HepG2 (cell line): ENCODE measurements around the gene TIGAR. TPM values are rescaled to one million over a fixed set of nuclear protein-coding genes. Genes with fewer than 3 reads are reported as not detected.

ENCODE experiments used
- ATAC-seq: fragments of 200-7000 bp; cut with Tn5 transposase; 3 replicates; pipeline ENCODE4 v1.9.1; 2020; ENCODE audit warnings: mild to moderate bottlenecking, moderate library complexity
- BruUV-seq: library from RNA; stranded (reverse); fragments of 400-500 nt; replicated peaks from 2 replicates; lab custom pipeline; 2021; lab: Mats Ljungman, UMichigan
- CTCF ChIA-PET: fragments of 300-600 bp; formaldehyde crosslinking; extraction: SDS; loops from one replicate; lab custom pipeline; 2021; ENCODE audit warnings: low total read pairs, inconsistent platforms, low intra/inter-chr PET ratio; lab: Yijun Ruan, JAX
- POLR2A ChIA-PET: fragments of 350-600 bp; sonication (Branson Sonifier 250); formaldehyde crosslinking; loops from one replicate; lab custom pipeline; 2020; ENCODE audit warnings: antibody characterized with exemption, inconsistent platforms; lab: Yijun Ruan, JAX
- DNase-seq: peaks from one replicate; pipeline ENCODE4 v3.0.0-alpha.2; 2015; ENCODE audit warnings: low spot score
- FAIRE-seq: peaks from 3 replicates; lab custom pipeline; 2011; peaks lifted over from hg19 to GRCh38; lab: Jason Lieb, UNC
- H2AFZ ChIP-seq: one replicate; pipeline ENCODE4 v1.6.1; 2011; ENCODE audit warnings: low read length, inconsistent platforms
- H3K27ac ChIP-seq: fragments of 300-600 bp; 3 replicates; pipeline ENCODE4 v1.8.0; 2011; ENCODE audit warnings: mixed run types, mild to moderate bottlenecking, mixed read lengths, low read length, inconsistent platforms; ENCODE audit not compliant: insufficient read depth; ENCODE audit errors: extremely low read length
- H3K27me3 ChIP-seq, 2 experiments: fragments of 200-600 bp in 1 of 2; 2 replicates in 1 of 2; 3 replicates in 1 of 2; pipeline versions ENCODE4 v1.6.0 to v1.8.0; 2011; ENCODE audit warnings: low read length in 2 of 2, mild to moderate bottlenecking in 2 of 2, moderate library complexity in 2 of 2, inconsistent platforms in 1 of 2; ENCODE audit not compliant: insufficient read depth in 2 of 2, control insufficient read depth in 1 of 2
- H3K36me3 ChIP-seq, 2 experiments: fragments of 200-600 bp in 1 of 2; replicated peaks in 1 of 2; 2 replicates in 1 of 2; 3 replicates in 1 of 2; pipeline versions ENCODE4 v1.5.1 to v1.8.0; 2011; ENCODE audit warnings: low read length in 2 of 2, inconsistent platforms in 1 of 2; ENCODE audit not compliant: insufficient read depth in 2 of 2, control insufficient read depth in 1 of 2
- H3K4me1 ChIP-seq: 2 replicates; pipeline ENCODE4 v1.5.1; 2012; ENCODE audit warnings: low read length, inconsistent platforms; ENCODE audit not compliant: insufficient read depth
- H3K4me2 ChIP-seq: 2 replicates; pipeline ENCODE4 v1.6.0; 2011; ENCODE audit warnings: low read depth, low read length, inconsistent platforms
- H3K4me3 ChIP-seq, 3 experiments: fragments of 200-600 bp in 1 of 3; sonication (generic), shearing (Covaris generic) in 1 of 3; replicated peaks in 1 of 3; 2 replicates each; pipeline ENCODE4 v1.5.1; 2011 to 2016; ENCODE audit warnings: low read length in 3 of 3, inconsistent platforms in 2 of 3, low read depth in 2 of 3, mild to moderate bottlenecking in 2 of 3, control low read depth in 1 of 3, mixed read lengths in 1 of 3; ENCODE audit not compliant: insufficient read depth in 1 of 3
- H3K79me2 ChIP-seq: one replicate; pipeline ENCODE4 v1.6.1; 2011; ENCODE audit warnings: low read length, inconsistent platforms; ENCODE audit not compliant: insufficient read depth
- H3K9ac ChIP-seq: 2 replicates; pipeline ENCODE4 v1.6.0; 2011; ENCODE audit warnings: mild to moderate bottlenecking, low read depth, low read length, inconsistent platforms; ENCODE audit not compliant: insufficient read depth
- H3K9me3 ChIP-seq: 2 replicates; pipeline ENCODE4 v1.5.1; 2012; ENCODE audit warnings: mild to moderate bottlenecking, low read length
- H4K20me1 ChIP-seq: 2 replicates; pipeline ENCODE4 v1.6.0; 2011; ENCODE audit warnings: inconsistent platforms, mild to moderate bottlenecking, low read length, moderate library complexity; ENCODE audit not compliant: insufficient read depth
- EZH2 ChIP-seq: conservative IDR thresholded peaks from 2 replicates; pipeline ENCODE4 v1.6.1; 2012; ENCODE audit warnings: mild to moderate bottlenecking, low read depth, low read length, moderate library complexity
- HDAC6 ChIP-seq: fragments of 200-600 bp; sonication (generic); IDR thresholded peaks from 2 replicates; pipeline ENCODE4 v1.7.0; 2017; ENCODE audit warnings: mild to moderate bottlenecking, antibody characterized with exemption, low read length, low read depth
- HNRNPK ChIP-seq: fragments of 200-400 bp; formaldehyde crosslinking; IDR thresholded peaks from 2 replicates; pipeline ENCODE4 v1.6.1; 2018; ENCODE audit warnings: low read length, low read depth, moderate library complexity, mild to moderate bottlenecking; ENCODE audit not compliant: poor library complexity, severe bottlenecking
- JUNB ChIP-seq: sonication (generic); formaldehyde crosslinking; IDR thresholded peaks from 2 replicates; pipeline ENCODE4 v1.8.0; 2022; ENCODE audit warnings: missing genetic modification reagents, mild to moderate bottlenecking, borderline replicate concordance
- SAP130 ChIP-seq: IDR thresholded peaks from 2 replicates; pipeline ENCODE4 v1.6.1; 2016; ENCODE audit warnings: low read depth
- ZNF180 ChIP-seq: sonication (generic); formaldehyde crosslinking; IDR thresholded peaks from 2 replicates; pipeline ENCODE4 v1.4.0; 2020; ENCODE audit warnings: low read depth, missing genetic modification reagents, borderline replicate concordance
- ZNF790 ChIP-seq: sonication (generic); formaldehyde crosslinking; IDR thresholded peaks from 2 replicates; pipeline ENCODE4 v1.8.0; 2022; ENCODE audit warnings: missing genetic modification reagents, mild to moderate bottlenecking, borderline replicate concordance
- WGBS: methylation state at CpG from one replicate; pipeline ENCODE4 v1.1.6; 2017; ENCODE audit warnings: low lambda C conversion rate; 5-methylcytosine and 5-hydroxymethylcytosine counted together
- in situ Hi-C: cut with HindIII; loops from 2 replicates; pipeline ENCODE4 v1.10.0; 2017; ENCODE audit warnings: low pct_unique_long_range_greater_than_20kb; ENCODE audit not compliant: extremely low pct_ligation_motif_present
- intact Hi-C: fragments of 100-400 bp; cut with micrococcal nuclease; formaldehyde crosslinking; loops from one replicate; pipeline ENCODE4 v1.10.0; 2022; ENCODE audit not compliant: unreplicated experiment
- polyA plus RNA-seq, 8 experiments: library from polyadenylated mRNA; depleted of rRNA in 3 of 8; stranded (reverse) in 7 of 8; unstranded in 1 of 8; fragments of >200 nt; fragmentation: Illumina TruSeq in 4 of 8; extraction: Trizol in 4 of 8; gene quantifications; 2 replicates each; pipeline versions ENCODE4 v1.2.1 to v1.2.3, GENCODE V29; 2011 to 2016; ENCODE audit warnings: low read depth in 4 of 8, missing spikeins in 1 of 8, mixed read lengths in 1 of 8; ENCODE audit not compliant: insufficient read depth in 1 of 8
- total RNA-seq, 5 experiments: library from RNA; depleted of rRNA; stranded (reverse); fragments of >200 nt; fragmentation: Illumina TruSeq; extraction: Trizol; gene quantifications; 2 replicates each; pipeline ENCODE4 v1.2.3, GENCODE V29; 2016; ENCODE audit warnings: low read depth in 1 of 5
- TF ChIP-seq, protein P1 (sequence below): sonication (generic); formaldehyde crosslinking; IDR thresholded peaks from 2 replicates; pipeline ENCODE4 v1.5.1; 2020; ENCODE audit warnings: missing genetic modification reagents, mild to moderate bottlenecking, borderline replicate concordance

TIGAR gene
- total and polyA plus RNA-seq, 2 of the 13 experiments (the other 11 are each of a cell fraction or from before 2014, with no cell fraction given) = 2.6 to 21.8 TPM

DNA sequence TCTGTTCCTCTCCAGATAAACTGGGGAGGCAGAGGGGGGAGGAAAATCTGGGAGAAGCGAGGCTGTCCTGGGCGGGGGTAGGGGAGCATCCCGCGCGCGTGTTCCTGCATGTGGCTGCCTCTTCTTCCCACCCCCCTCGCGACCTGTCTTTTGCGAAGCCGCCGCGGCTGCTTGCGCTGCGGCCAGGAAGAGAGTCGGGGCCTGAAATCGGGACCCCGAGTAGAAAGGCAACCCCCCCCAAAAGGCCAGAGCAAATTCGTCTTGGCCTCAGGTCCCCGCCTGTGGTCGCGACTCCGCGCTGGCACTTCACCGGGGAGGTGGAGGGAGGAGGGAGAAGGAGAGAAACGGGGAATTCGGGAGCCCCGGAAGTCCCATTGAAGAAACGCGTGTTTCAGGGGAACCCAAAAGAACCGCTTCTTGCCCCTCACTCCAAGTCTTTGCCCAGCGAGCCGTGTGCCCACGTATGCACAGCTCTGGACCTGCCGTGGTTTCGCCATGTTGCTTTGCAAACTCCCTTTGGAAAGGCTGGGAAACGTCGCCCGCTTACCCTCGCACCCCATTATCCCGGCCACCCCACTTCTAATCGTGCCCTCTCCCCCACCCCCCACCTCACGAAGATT, 46.5 kb upstream of the TIGAR start:
- H4K20me1 ChIP-seq = no peaks in the 10 kb centered on the region; the same call in 1 of the 2 replicates
- no peak for ATAC-seq
- no TSS peak for BruUV-seq
- H3K4me1 ChIP-seq = peaks cover 57% of the 10 kb centered on the region
- DNase-seq = no peak
- no peak for FAIRE-seq
- H3K27me3 ChIP-seq = peaks cover 27 to 69% of the 10 kb centered on the region in 2 experiments
- 36% methylated on average over 38 of the region's 42 CpGs for WGBS
- CTCF ChIA-PET = no interaction called here
- no peaks in the 10 kb centered on the region for H3K9me3 ChIP-seq
- no peak overlapping the region for H3K27ac ChIP-seq
- POLR2A ChIA-PET = no interaction called here
- H2AFZ ChIP-seq = no peak overlapping the region
- intact Hi-C loops = loop anchor here (5.0 kb wide), 1 partner anchor 277 kb away; no protein-coding TSS in a partner anchor
- in situ Hi-C loops = loop anchor here (5.0 to 10.0 kb wide), 5 partner anchors 167 to 970 kb away; no protein-coding TSS in a partner anchor
- H3K9ac ChIP-seq = no peak overlapping the region
- H3K4me3 ChIP-seq = no peak overlapping the region; a peak in 1 of 6 replicates
- no peaks in the 10 kb centered on the region for H3K36me3 ChIP-seq
- no peaks in the 10 kb centered on the region for H3K79me2 ChIP-seq
- TF ChIP-seq ZNF180 = no peak
- peak; percentile 3 for TF ChIP-seq HNRNPK
- TF ChIP-seq JUNB (CRISPR knock-in tag) = no peak
- H3K4me2 ChIP-seq = 0 out of 2 replicates have a peak overlapping the region, but pooled peaks have one; percentile 7

DNA sequence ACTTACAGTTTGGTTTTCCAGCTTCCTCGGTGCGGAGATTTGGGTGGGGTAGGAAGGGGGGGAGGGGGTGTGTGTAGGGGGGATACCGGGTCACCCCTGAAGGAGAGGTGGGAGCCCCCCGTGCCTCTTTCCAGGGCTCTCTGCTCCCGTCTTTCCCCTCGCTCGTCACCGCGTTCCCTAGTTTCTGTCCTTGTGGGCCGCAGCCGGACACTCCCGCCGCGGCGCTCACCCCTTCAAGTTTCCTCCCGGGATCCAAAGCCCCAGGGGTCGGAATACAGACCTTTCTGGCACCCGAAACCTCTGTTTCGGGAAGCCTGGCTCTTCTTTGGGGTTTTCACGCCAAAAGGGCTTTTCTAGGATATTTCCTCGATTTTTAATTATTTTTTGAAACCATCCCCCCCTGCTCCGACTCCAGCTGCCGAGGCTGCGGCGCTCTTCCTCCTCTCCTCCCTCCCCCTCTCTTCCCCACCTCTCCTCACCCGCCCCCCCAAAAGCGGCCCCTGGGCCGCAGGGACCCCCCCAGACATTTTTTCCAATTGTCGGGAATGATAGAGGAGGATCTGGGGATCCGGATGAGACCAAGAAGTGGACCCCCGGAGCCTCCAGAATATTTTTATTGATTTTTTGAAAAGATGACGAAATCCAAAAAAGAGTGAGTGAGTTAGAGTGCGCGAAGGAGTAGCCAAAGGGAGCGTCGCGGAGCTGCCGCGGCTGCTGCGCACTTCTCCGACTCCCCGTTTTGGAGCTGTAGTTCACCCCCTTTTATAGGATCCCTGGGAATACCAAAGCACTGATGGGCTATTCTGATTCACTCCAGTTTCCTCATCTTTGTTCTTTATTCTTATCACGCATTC, 45.8 kb upstream of the TIGAR start:
- no peak for DNase-seq
- ATAC-seq = no peak
- no peak overlapping the region for H3K9ac ChIP-seq
- POLR2A ChIA-PET = no interaction called here
- no peak overlapping the region for H2AFZ ChIP-seq
- H3K36me3 ChIP-seq = no peaks in the 10 kb centered on the region
- no TSS peak for BruUV-seq
- H3K4me1 ChIP-seq = peaks cover 50% of the 10 kb centered on the region
- H3K9me3 ChIP-seq = no peaks in the 10 kb centered on the region
- peak overlapping the region; percentile 36; the same call in 1 of the 2 replicates for H3K4me2 ChIP-seq
- intact Hi-C loops (loop anchor here (5.0 kb wide), 1 partner anchor 278 kb away; no protein-coding TSS in a partner anchor), in situ Hi-C loops (loop anchor here (5.0 to 10.0 kb wide), 5 partner anchors 168 to 970 kb away; no protein-coding TSS in a partner anchor)
- peaks cover 24 to 67% of the 10 kb centered on the region in 2 experiments for H3K27me3 ChIP-seq
- H3K27ac ChIP-seq = no peak overlapping the region
- no peaks in the 10 kb centered on the region; the same call in 1 of the 2 replicates for H4K20me1 ChIP-seq
- FAIRE-seq = no peak
- CTCF ChIA-PET = interaction anchor here (1.3 kb wide), 1 partner anchor 311 kb away, joined by 4 read pairs; no protein-coding TSS in a partner anchor
- no peaks in the 10 kb centered on the region for H3K79me2 ChIP-seq
- 8% methylated on average over 43 of the region's 43 CpGs for WGBS
- H3K4me3 ChIP-seq = no peak overlapping the region; a peak in 2 of 6 replicates
- TF ChIP-seq, protein P1, sequence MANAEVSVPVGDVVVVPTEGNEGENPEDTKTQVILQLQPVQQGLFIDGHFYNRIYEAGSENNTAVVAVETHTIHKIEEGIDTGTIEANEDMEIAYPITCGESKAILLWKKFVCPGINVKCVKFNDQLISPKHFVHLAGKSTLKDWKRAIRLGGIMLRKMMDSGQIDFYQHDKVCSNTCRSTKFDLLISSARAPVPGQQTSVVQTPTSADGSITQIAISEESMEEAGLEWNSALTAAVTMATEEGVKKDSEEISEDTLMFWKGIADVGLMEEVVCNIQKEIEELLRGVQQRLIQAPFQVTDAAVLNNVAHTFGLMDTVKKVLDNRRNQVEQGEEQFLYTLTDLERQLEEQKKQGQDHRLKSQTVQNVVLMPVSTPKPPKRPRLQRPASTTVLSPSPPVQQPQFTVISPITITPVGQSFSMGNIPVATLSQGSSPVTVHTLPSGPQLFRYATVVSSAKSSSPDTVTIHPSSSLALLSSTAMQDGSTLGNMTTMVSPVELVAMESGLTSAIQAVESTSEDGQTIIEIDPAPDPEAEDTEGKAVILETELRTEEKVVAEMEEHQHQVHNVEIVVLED (CRISPR knock-in tag) = no peak
- no peak for TF ChIP-seq SAP130 (CRISPR knock-in tag)
- peak; percentile 4 for TF ChIP-seq HNRNPK
- no peak for TF ChIP-seq ZNF790
- TF ChIP-seq EZH2 = peak; percentile 82; the same call in 1 of the 2 replicates
- TF ChIP-seq HDAC6 = no peak
